ENCODE measurements around the gene DESI2.

- no peak for TF ChIP-seq RXRA (IDR thresholded peaks at IDR 0.05; ENCODE audit: borderline replicate concordance, low read depth)
- no peak for TF ChIP-seq CTCF (IDR thresholded peaks at IDR 0.05)
- no peak for TF ChIP-seq EP300 (IDR thresholded peaks at IDR 0.05; ENCODE audit: borderline replicate concordance in 1 of 2, low read depth in 1 of 2, low read length in 1 of 2)
- no peak for TF ChIP-seq USF1 (IDR thresholded peaks at IDR 0.05; ENCODE audit: borderline replicate concordance, low read depth)
- no peak for TF ChIP-seq FOSL2 (IDR thresholded peaks at IDR 0.05; ENCODE audit: borderline replicate concordance, low read depth)
- no peak for TF ChIP-seq RFX5 (IDR thresholded peaks at IDR 0.05; ENCODE audit: low read length)
Measured at GRCh38 chr1:244705261-244706234, 52.6 kb downstream of the DESI2 start.
